Fibroblast of lung (primary cell): ENCODE measurements around the gene MED15. TPM values are rescaled to one million over a fixed set of nuclear protein-coding genes. Genes with fewer than 3 reads are reported as not detected.
"Not testable (repeated sequence)": the region's sequence is repeated elsewhere in the genome, so short reads cannot be mapped to it uniquely, and the experiment has no call there.

Experiments
- DNase-seq, 2 donors: peaks; one replicate each; pipeline versions ENCODE4 v3.0.0 to v3.0.0-alpha.2; 2010; ENCODE audit warnings: low read depth in 2 of 2
- H2AFZ ChIP-seq: 2 replicates; pipeline ENCODE4 v1.5.1; 2012; ENCODE audit warnings: low read length, control low read depth, inconsistent platforms
- H3K27ac ChIP-seq: 2 replicates; pipeline ENCODE4 v1.5.1; 2011; ENCODE audit warnings: low read length, control low read depth; ENCODE audit not compliant: insufficient read depth
- H3K27me3 ChIP-seq: 2 replicates; pipeline ENCODE4 v1.5.1; 2011; ENCODE audit warnings: mild to moderate bottlenecking, low read length; ENCODE audit not compliant: control insufficient read depth, insufficient read depth
- H3K36me3 ChIP-seq: 2 replicates; pipeline ENCODE4 v1.5.1; 2011; ENCODE audit warnings: low read length; ENCODE audit not compliant: control insufficient read depth, insufficient read depth
- H3K4me1 ChIP-seq: 2 replicates; pipeline ENCODE4 v1.5.1; 2011; ENCODE audit warnings: low read length; ENCODE audit not compliant: control insufficient read depth, insufficient read depth; ENCODE audit errors: extremely low read depth
- H3K4me2 ChIP-seq: 2 replicates; pipeline ENCODE4 v1.5.1; 2011; ENCODE audit warnings: low read length, control low read depth; ENCODE audit not compliant: insufficient read depth; ENCODE audit errors: extremely low read depth
- H3K4me3 ChIP-seq, 4 experiments: fragments of 200-600 bp in 1 of 4; sonication (generic) in 1 of 4; replicated peaks in 1 of 4; 2 replicates each; pipeline ENCODE4 v1.5.1; 2011 to 2016; ENCODE audit warnings: low read length in 4 of 4, low read depth in 3 of 4, mild to moderate bottlenecking in 3 of 4, control low read depth in 2 of 4, inconsistent platforms in 1 of 4, mixed read lengths in 1 of 4; ENCODE audit not compliant: insufficient read depth in 1 of 4; ENCODE audit errors: control extremely low read depth in 1 of 4
- H3K79me2 ChIP-seq: 2 replicates; pipeline ENCODE4 v1.5.1; 2012; ENCODE audit warnings: mild to moderate bottlenecking, low read length, inconsistent platforms; ENCODE audit not compliant: control insufficient read depth, insufficient read depth
- H3K9ac ChIP-seq: 2 replicates; pipeline ENCODE4 v1.5.1; 2011; ENCODE audit warnings: mild to moderate bottlenecking, low read length, control low read depth; ENCODE audit not compliant: insufficient read depth
- H3K9me3 ChIP-seq: 2 replicates; pipeline ENCODE4 v1.5.1; 2012; ENCODE audit warnings: low read depth, low read length; ENCODE audit not compliant: control insufficient read depth, insufficient read depth
- H4K20me1 ChIP-seq: 2 replicates; pipeline ENCODE4 v1.5.1; 2011; ENCODE audit warnings: low read length; ENCODE audit not compliant: control insufficient read depth, insufficient read depth; ENCODE audit errors: extremely low read depth
- EZH2 ChIP-seq: IDR thresholded peaks from 2 replicates; pipeline ENCODE4 v1.5.1; 2012; ENCODE audit warnings: low read length, control low read depth, mild to moderate bottlenecking; ENCODE audit errors: missing control alignments
- polyA plus RNA-seq, 2 donors: library from polyadenylated mRNA; depleted of rRNA in 1 of 2; stranded (reverse) in 1 of 2; unstranded in 1 of 2; fragments of >200 nt; gene quantifications; 2 replicates each; pipeline ENCODE4 v1.2.1, GENCODE V29; 2011 to 2012; ENCODE audit warnings: missing spikeins in 1 of 2
- total RNA-seq: library from RNA; depleted of rRNA; stranded (reverse); fragments of >200 nt; gene quantifications from 2 replicates; pipeline ENCODE4 v1.2.1, GENCODE V29; 2014
- TF ChIP-seq, protein P1 (sequence below), 2 donors: IDR thresholded peaks in 1 of 2; conservative IDR thresholded peaks in 1 of 2; 1 replicate in 1 of 2; 2 replicates in 1 of 2; pipeline ENCODE4 v1.5.1; 2011 to 2012; ENCODE audit warnings: low read length in 2 of 2, control low read depth in 1 of 2, inconsistent platforms in 1 of 2, low read depth in 1 of 2, mild to moderate bottlenecking in 1 of 2

MED15 gene
- total and polyA plus RNA-seq, 2 donors (not counting 1 experiment from before 2014, with no cell fraction given): 28.6 TPM

DNA sequence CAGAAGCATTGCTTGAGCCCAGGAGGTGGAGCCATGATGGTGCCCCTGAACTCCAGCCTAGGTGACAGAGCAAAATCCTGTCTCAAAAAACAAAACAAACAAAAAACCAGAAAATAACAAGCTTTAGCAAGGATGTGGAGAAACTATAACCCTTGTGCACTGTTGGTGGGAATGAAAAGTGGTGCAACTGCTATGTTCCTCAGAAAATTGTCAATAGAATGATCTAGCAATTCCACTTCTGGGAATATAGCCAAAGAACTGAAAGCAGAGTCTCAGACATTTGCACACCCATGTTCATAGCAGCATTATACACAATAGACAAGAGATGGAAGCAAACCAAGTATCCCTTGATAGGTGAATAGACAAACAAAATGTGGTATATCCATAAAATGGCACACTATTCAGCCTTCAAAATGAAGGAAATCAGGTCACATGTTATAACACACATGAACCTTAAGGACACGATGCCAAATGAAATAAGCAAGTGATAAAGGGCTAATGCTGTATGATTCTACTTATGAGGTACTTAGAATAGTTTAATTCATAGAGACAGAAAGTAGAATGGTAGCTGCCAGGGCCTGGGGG is 27.7 kb upstream of the MED15 start:
- no peaks in the 10 kb centered on the region for H4K20me1 ChIP-seq
- peak in 1 of 2 donors; percentile 56 for DNase-seq
- H3K27me3 ChIP-seq: no peaks in the 10 kb centered on the region
- no peak overlapping the region for H3K9ac ChIP-seq
- TF ChIP-seq EZH2: no peak
- TF ChIP-seq, protein P1, sequence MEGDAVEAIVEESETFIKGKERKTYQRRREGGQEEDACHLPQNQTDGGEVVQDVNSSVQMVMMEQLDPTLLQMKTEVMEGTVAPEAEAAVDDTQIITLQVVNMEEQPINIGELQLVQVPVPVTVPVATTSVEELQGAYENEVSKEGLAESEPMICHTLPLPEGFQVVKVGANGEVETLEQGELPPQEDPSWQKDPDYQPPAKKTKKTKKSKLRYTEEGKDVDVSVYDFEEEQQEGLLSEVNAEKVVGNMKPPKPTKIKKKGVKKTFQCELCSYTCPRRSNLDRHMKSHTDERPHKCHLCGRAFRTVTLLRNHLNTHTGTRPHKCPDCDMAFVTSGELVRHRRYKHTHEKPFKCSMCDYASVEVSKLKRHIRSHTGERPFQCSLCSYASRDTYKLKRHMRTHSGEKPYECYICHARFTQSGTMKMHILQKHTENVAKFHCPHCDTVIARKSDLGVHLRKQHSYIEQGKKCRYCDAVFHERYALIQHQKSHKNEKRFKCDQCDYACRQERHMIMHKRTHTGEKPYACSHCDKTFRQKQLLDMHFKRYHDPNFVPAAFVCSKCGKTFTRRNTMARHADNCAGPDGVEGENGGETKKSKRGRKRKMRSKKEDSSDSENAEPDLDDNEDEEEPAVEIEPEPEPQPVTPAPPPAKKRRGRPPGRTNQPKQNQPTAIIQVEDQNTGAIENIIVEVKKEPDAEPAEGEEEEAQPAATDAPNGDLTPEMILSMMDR (conservative IDR thresholded peaks at IDR 0.05 in 1 of 2, IDR thresholded peaks at IDR 0.05 in 1 of 2; ENCODE audit: low read depth in 1 of 2, low read length in 2 of 2): no peak
- no peaks in the 10 kb centered on the region for H3K4me1 ChIP-seq
- no peaks in the 10 kb centered on the region for H3K9me3 ChIP-seq
- no peak overlapping the region for H3K4me3 ChIP-seq
- no peaks in the 10 kb centered on the region for H3K79me2 ChIP-seq
- no peaks in the 10 kb centered on the region for H3K36me3 ChIP-seq
- H3K27ac ChIP-seq: no peak overlapping the region
- no peak overlapping the region for H2AFZ ChIP-seq
- no peak overlapping the region for H3K4me2 ChIP-seq

DNA sequence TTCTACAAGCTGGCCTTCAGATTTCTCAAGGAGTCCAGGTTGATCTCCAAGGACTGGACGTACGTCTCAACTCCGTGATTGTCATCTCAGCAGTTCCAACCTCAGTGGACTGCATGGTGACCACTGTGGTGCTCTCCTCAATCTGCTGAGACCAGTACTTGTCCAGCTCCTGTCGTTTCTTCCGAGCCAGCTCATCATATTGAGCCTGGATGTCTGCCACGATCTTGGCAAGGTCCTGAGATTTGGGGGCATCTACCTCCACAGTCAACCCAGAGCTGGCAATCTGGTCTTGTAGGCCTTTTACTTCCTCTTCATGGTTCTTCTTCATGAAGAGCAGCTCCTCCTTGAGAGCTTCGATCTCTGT is 24.3 kb upstream of the MED15 start:
- not testable (repeated sequence) for H3K79me2 ChIP-seq, H3K9ac ChIP-seq, H2AFZ ChIP-seq, H3K4me1 ChIP-seq, H3K9me3 ChIP-seq, H3K36me3 ChIP-seq, H3K4me3 ChIP-seq, H3K4me2 ChIP-seq, DNase-seq, H3K27me3 ChIP-seq, H4K20me1 ChIP-seq, H3K27ac ChIP-seq

DNA sequence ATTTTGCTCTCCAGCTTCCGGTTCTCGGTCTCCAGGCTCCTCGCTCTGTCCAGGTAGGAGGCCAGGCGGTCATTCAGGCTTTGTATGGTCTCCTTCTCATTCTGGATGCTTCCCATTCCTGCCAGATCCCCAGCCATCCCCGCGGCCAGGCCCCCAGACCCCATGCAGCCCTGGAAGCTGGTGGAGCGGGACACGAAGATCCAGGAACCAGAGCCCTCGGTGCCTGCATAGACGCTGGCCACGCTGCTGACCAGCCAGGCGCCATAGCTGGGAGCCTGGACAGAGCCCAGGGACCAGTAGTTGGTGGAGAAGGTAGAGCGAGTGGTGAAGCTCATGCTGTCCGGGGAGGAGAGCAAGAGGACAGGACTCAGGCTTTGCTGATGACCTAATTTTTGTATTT is 23.6 kb upstream of the MED15 start:
- DNase-seq: no peak
- Histone ChIP-seq H3K9ac (no peak overlapping the region), H3K27me3 (no peaks in the 10 kb centered on the region), H3K4me2 (no peak overlapping the region), H3K79me2 (no peaks in the 10 kb centered on the region), H3K27ac (no peak overlapping the region), H3K36me3 (peaks cover under 1% of the 10 kb centered on the region), H3K4me3 (no peak overlapping the region), H2AFZ (no peak overlapping the region), H4K20me1 (no peaks in the 10 kb centered on the region), H3K4me1 (no peaks in the 10 kb centered on the region), H3K9me3 (no peaks in the 10 kb centered on the region)
- TF ChIP-seq EZH2: no peak
- TF ChIP-seq, protein P1 (conservative IDR thresholded peaks at IDR 0.05 in 1 of 2, IDR thresholded peaks at IDR 0.05 in 1 of 2; ENCODE audit: low read depth in 1 of 2, low read length in 2 of 2): no peak
